Stimulated activated CD4-positive, alpha-beta T cell treated with anti-CD3 and anti-CD28 coated beads, TNF-alpha, amount 100 ng/mL, for 48 hours (primary cell): ENCODE measurements around the gene UNC93B1.

Source experiments
- DNase-seq, 3 donors: peaks; one replicate each; pipeline ENCODE4 v3.0.0-alpha.2; 2020; ENCODE audit warnings: low read depth in 3 of 3

UNC93B1 gene

GRCh38 chr11:68024508-68024907 is 20.6 kb upstream of the UNC93B1 start:
- DNase-seq = no peak

DNA sequence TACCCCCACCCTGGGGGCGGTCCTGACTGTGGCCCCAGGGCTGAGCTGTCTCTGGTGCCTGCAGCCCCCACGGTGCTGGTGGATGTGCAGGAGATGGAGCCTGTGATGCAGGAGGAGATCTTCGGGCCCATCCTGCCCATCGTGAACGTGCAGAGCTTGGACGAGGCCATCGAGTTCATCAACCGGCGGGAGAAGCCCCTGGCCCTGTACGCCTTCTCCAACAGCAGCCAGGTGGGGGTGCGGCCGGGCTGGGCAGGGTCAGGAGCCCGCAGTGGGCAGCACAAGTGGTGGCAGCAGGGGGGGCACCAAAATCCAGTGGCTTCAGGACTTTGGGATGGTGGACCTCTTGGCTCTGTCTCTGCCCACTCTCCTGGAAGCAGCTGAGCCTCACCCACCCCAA is 18.6 kb upstream of the UNC93B1 start:
- no peak for DNase-seq

- DNase-seq = no peak
These were observed 17.4 kb upstream of the UNC93B1 start for GRCh38 chr11:68021167-68021787.

DNA sequence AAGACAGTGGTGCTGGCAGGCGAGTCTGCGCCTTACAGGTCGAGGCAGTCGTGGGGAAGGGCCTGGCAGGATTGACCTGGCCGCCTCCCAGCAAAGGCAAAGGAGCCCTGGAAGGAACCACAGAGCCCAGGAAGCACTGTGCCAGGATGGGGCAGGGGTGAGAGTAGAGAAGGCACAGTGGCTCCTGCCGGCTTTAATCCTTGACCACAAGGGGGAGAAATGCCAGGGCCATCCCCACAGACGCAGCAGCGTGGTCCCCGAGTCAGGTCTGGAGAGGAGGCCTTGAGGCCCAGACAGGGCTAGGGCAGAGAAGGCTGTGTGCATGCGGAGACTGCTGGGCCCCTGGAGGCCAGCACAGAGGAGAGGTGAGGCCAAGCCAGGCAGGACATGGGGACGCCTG is 16.7 kb upstream of the UNC93B1 start:
- DNase-seq = no peak

- no peak for DNase-seq
These were observed 15.6 kb upstream of the UNC93B1 start for GRCh38 chr11:68019486-68019885.

DNA sequence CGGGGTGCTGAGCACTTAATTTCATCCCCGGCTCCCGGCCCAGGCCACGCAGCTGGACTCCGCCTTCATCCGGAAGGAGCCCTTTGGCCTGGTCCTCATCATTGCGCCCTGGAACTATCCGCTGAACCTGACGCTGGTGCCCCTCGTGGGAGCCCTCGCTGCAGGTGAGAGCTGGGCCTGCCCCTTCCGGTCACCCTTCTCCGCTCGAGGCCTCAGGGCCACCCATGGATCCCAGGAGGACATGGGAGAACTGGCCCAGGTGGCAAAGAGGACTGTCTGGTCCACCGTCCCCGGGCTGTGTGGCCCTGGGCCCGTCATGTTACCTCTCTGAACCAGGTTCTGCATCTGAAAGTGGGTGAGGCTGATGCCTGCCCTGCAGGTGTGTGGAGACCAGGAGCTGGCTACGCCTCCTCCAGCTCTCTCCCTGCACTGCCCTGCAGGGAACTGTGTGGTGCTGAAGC is 14.9 kb upstream of the UNC93B1 start:
- DNase-seq = no peak

DNA sequence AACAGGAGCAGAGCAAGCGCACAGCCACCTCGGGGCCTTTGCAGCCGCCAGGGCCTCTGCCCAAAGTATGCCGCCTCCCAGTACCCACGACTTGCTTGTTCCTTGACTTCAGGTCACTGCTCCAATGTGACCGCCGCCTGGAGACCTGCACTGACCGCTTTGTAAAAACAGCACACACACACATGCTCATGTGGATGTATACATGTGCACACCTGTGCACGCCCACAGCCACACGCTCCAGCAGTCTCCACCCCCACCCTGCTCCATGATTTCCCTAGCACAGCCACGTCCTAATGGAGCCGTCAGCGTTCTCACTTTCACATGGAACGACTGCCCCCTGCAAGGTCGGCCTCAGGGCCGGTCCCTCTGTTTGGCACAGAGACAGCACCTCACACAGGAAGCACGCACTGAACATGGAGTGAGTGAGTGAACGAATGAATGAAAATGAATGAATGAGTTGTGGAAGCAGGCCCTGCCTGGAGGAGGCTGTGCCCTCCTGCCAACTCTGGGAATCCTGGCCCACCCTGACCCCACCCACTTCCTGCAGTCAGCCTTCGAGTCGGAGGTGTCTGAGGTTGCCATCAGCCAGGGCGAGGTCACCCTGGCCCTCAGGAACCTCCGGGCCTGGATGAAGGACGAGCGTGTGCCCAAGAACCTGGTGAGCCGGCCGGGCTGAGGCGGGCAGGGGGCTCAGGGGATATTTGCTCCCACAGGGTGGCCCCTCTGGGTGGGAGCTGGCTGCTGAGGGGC is 14.3 kb upstream of the UNC93B1 start:
- no peak for DNase-seq

DNA sequence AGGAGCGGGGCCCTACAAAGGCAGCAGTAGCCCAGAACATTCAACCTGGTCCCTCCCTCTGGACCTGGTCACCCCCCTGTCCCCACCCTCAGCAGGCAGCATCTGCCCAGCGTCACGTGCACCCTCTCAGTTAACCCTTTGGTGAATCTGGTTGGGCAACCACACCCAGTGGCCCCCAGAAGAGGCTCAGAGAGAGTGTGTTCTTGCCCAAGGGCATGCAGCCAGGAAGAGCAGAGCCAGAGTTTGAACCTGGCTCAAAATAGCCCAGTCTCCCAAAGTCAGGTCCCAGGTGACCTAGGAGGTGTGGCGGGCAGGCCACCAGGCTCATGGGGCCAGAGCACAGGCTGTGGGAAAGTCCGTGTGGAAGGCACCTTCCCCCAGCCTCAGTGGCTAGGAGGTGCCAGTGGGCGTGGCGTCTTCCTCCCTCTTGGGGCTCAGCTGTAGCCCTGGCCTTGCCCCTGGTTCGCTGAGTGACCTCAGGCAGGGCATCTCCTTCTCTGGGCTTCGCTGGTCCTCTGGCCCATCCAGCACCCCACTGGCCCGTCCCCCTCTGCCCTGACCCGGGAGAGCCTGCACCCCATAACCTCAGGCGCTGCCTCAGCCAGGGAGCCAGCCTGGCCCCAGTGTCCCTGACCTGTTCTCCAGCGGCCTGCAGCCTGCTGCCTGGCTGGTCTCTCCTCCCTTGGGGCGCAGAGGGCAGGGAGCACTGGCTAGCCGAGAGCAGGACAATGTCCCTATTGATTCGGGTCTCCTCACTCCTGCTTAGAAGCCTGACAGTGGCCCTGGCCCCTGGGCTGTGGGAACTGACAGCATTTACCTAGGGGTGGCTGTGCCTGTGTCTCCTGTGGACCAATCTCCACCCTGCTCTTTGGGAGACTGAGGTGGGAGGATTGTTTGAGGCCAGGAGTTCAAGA is 13.3 kb upstream of the UNC93B1 start:
- DNase-seq = no peak

- DNase-seq = no peak
These were observed 12.4 kb upstream of the UNC93B1 start for GRCh38 chr11:68016161-68016903.

DNA sequence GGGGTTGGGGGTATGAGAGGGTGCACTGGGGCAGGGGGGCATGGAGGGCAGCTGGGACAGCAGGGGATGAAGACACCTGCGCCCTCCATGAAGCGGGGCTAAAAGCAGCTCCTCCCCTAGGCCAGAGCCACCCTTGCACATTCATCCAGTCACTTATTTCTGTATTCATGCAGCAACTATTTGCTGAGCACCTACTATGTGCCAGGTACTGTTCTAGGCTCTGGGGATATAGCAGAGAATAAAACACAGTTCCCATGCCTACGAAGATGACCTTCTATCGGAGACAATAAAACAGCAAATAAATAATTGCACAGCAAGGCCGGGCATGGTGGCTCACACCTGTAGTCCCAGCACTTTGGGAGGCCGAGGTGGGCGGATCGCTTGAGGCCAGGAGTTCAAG is 11.6 kb upstream of the UNC93B1 start:
- DNase-seq = no peak

DNA sequence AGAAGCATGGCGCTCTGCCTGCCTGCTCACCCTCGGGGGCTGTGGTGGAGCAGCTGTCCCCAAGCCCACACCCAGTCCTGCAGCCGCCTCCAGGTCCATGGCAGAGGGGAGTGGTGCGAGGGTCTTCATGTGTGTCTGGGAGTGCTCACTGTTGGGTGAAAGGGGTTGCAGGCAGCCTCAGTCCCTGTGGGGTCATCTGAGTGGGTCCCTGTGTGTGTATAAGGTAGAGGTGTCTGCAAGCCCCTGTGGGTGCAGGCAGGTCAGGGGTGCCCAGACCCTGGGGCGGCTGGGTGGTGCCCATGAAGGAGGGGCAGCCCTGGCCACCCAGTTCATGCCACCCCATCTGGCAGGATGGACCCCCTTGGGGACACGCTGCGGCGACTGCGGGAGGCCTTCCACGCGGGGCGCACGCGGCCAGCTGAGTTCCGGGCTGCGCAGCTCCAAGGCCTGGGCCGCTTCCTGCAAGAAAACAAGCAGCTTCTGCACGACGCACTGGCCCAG is 11.1 kb upstream of the UNC93B1 start:
- DNase-seq = no peak

GRCh38 chr11:68014157-68014946 is 10.5 kb upstream of the UNC93B1 start:
- no peak for DNase-seq

GRCh38 chr11:68013611-68014156 is 9.8 kb upstream of the UNC93B1 start:
- DNase-seq = no peak

DNA sequence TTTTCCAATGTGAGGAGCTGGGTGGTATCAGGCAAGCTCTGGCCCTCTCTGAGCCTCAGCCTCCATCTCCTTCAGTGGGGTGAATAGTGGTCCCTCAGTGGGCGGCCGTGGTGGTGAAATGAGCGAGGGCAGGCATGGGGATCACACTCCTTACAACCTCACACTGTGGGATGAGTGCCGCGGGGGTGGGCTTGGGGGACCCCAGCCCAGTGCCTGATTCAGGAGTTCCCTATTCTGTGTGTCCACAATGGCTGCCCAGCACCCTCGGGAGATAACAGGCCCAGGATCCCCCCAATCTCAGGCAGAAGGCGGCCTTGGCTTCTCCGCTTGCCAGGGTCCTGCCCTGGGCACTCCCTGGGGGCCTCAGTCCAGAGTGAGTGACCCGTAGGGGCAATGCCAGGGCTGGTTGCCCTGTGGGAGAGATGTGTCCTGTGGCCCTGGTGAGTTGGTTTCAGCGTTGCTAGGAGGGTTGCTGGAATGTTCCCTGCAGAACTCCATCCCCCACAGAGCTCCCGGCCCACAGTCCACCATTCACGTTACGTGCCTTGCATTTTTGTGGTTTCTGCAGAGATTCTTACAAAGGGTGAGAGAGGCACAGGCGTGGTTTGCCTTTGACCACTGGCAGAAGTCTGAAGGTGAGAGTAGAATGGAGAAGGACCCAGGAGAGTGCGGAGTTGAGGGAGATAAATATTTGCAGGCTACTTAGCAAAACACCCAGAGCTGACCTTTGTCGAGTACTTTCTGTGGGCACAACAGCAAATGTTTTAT is 9.1 kb upstream of the UNC93B1 start:
- no peak for DNase-seq

DNA sequence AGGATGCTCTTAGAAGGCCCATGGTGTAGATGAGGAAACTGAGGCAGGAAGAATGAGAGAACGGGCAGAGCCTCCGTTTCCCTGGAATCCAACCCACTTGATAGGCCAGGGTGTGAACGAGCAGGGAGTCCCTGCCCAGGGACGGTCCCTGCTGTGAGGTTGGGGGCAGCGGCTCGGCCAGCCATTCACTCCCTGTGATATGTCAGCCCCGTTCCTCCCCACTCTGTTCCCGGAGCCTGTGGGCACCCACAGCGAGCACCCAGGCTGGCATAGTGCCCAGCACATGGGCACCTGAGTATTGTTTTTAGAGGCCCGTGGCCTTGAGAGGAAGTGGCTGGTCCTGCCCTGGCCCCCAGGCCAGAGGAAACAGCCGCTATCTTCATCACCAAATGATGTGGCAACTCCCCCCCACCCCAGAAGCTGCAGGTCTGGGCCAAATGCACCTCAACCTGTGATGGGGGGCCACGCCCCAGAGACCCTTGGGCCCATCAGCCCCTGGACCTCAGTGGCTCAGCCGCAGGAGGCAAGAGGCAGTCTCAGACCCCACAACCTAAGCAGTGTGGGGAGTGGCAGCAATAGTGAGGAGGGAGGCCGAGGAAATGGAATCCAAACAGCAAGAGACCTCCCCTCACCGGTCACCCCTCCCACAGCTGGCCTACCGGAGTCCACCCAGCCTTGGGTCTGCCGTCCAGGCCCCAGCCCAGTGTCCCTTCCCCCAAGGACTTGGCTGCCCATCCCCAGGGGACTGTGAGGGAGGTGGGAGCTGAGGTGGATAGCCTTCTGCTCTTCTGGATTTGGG is 8.3 kb upstream of the UNC93B1 start:
- DNase-seq = no peak

DNA sequence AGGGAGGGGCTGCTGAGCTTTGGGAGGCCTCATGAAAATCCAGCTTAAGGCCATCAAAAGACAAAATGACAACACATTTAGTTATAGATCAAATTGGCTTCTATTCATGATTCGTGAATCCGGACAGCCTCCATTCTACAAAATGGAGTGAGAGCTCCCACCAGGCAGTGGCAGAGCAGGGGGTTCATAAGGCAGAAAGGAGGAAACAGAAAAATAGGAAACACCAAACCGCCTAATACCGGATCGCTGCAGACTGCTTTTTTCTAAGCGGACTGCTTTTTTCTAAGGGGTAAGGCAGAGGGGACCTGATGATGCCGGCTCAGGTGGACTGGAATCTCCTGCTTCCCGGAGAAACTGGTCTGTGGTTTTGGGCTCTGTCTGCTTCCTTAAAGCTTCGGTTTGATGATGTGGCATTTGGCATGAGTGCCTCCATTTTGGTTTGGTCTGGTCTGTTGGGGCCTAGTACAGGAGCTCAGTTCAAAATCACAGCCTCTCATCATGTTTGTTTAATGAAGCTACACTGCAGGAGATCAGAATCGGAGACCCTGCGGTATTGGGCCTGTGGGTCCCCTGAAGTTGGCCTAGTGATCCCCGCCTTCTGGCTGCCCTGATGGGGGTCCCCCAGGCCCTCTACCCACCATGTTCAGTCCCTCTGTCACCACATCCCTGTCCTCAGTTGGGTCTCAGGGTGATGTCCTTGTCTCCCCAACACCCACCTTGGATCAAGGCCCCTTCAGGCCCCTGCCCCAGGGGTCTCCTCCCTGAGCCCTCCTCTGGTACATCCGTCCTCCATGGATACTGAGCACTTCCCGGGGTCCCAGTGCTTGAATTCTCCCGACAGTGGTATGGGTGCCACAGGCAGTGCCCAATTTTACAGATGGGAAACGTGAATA is 7.4 kb upstream of the UNC93B1 start:
- DNase-seq = no peak

DNA sequence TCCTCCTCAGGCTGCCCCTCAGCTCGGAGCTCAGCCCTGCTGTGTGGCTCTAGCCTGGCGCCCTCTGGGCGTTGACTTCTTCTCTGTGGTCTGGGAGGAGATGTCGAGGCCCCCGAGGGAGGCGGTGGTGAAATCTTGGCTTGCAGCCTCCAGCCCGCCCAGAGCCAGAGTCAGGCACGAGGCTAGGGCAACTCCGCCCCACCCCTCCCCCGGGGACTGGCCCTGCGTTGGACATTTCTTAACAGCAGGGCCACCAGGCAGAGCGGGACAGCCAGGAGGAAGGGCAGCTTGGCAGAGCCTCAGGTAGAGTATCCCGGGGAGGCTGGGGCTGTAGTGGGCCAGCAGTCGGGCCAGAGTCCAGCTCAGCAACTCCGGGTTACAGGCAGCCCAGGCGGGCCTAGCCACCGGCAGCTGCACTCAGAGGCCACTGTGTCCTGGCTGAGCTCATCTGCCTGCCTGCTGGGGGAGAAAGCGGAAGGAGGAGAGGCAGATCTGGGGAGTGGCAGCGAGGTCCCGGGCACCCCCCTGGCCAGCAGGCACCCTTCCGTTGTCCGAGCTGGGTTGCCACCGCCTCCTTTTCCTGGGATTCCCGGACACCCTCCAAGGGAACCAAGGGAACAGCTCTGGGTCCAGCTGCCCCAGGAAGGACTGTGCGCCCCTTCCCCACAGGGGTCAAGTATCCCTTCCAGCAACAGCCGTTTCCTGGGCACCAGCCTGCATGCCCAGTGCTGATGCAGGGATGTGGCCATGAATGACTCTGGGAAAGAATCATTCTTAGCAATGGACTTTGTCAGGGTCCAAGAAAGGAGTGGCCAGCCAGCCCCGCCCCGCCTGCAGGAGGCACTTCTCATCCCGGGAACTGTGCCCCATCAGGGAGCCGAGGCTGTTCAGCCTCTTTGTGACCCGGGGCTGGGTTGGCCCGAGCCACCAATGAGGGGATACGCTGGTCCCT is 6.5 kb upstream of the UNC93B1 start, which contains the start of gene ALDH3B1:
Gene ALDH3B1, plus strand, starts transcription at position 238 of the 952 bp plus-strand sequence. CDS start 4,971 bp downstream, outside the sequence.
- no peak for DNase-seq
